ENCODE results near the gene PLSCR2.

DNA sequence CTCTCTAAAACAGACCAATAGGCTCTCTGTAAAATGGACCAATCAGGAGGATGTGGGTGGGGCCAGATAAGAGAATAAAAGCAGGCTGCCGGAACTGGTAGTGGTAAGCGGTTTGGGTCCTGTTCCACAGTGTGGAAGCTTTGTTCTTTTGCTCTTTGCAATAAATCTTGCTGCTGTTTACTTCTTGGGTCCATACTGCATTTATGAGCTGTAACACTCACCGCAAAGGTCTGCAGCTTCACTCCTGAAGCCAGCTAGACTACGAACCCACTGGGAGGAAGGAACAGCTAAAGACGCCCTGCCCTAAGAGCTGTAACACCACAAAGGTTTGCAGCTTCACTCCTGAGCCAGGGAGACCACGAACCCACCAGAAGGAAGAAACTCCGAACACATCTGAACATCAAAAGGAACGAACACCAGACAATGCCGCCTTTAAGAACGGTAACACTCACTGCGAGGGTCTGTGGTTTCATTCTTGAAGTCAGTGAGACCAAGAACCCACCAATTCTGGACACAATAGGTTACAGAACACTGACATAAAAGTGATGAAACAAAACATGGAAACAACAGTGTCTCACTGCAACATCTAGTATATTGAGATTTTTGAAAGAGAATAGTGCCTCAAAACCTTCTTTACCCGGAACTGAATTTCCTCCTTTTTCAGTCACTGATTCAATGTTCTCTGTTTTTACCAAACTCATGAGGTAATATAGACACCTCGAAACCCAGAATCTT, 28.8 kb upstream of the PLSCR2 start:
- TF ChIP-seq CTCF (IDR thresholded peaks at IDR 0.05), result no peak
- no peak for TF ChIP-seq POLR2A (IDR thresholded peaks at IDR 0.05)
